Activated T-helper 17 cell treated with anti-CD3 and anti-CD28 coated beads, Interleukin-2, amount 50 U/mL, for 72 hours (primary cell): ENCODE data around the gene NFATC2IP. TPM values are rescaled to one million over a fixed set of nuclear protein-coding genes. Genes with fewer than 3 reads are reported as not detected.

Experiments used
- ATAC-seq: fragments of 150-1000 bp; cut with Tn5 transposase; replicated peaks from 2 replicates; pipeline ENCODE4 v1.10.0; 2021; ENCODE audit warnings: mild to moderate bottlenecking, moderate library complexity
- H3K27ac Mint-ChIP-seq: one replicate; pipeline ENCODE4 v1.8.0; 2022; ENCODE audit warnings: mixed read lengths
- H3K27me3 Mint-ChIP-seq: one replicate; pipeline ENCODE4 v1.8.0; 2022; ENCODE audit warnings: mixed read lengths
- H3K36me3 Mint-ChIP-seq: one replicate; pipeline ENCODE4 v1.8.0; 2022; ENCODE audit warnings: low read depth, mild to moderate bottlenecking, mixed read lengths
- H3K4me1 Mint-ChIP-seq: one replicate; pipeline ENCODE4 v1.8.0; 2022; ENCODE audit warnings: mixed read lengths
- H3K4me3 Mint-ChIP-seq: one replicate; pipeline ENCODE4 v1.8.0; 2022; ENCODE audit warnings: mild to moderate bottlenecking, mixed read lengths
- H3K9me3 Mint-ChIP-seq: one replicate; pipeline ENCODE4 v1.8.0; 2022; ENCODE audit warnings: mixed read lengths
- total RNA-seq, 2 donors: library from RNA; stranded (reverse); gene quantifications; one replicate each; pipeline ENCODE4 v1.2.3, GENCODE V29; 2022

NFATC2IP gene
- total RNA-seq = 100 to 1,000 TPM in 1 of 2 donors, 10 to 100 TPM in 1; 81.3 to 100 TPM

DNA sequence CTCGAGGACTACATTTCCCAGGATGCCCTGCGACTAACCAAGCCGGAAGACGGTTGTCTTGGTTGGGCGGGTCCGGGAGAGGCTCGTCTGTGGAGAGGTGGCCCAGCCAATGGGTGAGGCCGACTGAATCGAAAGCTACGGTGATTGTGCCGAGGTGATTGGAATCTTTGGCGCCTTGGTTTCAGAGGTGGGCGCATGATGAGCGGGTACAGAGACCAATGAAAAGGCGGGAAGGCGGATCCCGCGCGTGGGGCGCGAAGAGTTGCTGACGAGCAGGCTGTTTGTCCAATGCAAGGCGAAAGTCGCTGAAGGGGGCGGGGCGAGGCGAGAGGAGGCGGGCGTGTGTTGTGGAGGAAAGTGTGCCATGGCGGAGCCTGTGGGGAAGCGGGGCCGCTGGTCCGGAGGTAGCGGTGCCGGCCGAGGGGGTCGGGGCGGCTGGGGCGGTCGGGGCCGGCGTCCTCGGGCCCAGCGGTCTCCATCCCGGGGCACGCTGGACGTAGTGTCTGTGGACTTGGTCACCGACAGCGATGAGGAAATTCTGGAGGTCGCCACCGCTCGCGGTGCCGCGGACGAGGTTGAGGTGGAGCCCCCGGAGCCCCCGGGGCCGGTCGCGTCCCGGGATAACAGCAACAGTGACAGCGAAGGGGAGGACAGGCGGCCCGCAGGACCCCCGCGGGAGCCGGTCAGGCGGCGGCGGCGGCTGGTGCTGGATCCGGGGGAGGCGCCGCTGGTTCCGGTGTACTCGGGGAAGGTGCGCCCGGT is at the start of gene NFATC2IP:
Gene NFATC2IP (plus strand): TSS at position 290 of the 762 bp plus-strand sequence. CDS start 75 bp downstream, at position 365.
- H3K36me3 Mint-ChIP-seq = peaks cover 55% of the 10 kb centered on the region
- H3K4me1 Mint-ChIP-seq = peaks cover 17% of the 10 kb centered on the region
- H3K27me3 Mint-ChIP-seq = no peaks in the 10 kb centered on the region
- peak within 1 kb of the TSS; percentile 82 for H3K4me3 Mint-ChIP-seq
- H3K27ac Mint-ChIP-seq = peak within 1 kb of the TSS; percentile 88
- no peaks in the 10 kb centered on the region for H3K9me3 Mint-ChIP-seq
- ATAC-seq = peak; percentile 98

GRCh38 chr16:28901862-28902261 is 48.9 kb upstream of the NFATC2IP start:
- Mint-ChIP-seq H3K27ac (no peak overlapping the region), H3K27me3 (no peaks in the 10 kb centered on the region), H3K4me3 (no peak overlapping the region), H3K4me1 (no peaks in the 10 kb centered on the region), H3K9me3 (no peaks in the 10 kb centered on the region), H3K36me3 (no peaks in the 10 kb centered on the region)
- ATAC-seq = no peak

DNA sequence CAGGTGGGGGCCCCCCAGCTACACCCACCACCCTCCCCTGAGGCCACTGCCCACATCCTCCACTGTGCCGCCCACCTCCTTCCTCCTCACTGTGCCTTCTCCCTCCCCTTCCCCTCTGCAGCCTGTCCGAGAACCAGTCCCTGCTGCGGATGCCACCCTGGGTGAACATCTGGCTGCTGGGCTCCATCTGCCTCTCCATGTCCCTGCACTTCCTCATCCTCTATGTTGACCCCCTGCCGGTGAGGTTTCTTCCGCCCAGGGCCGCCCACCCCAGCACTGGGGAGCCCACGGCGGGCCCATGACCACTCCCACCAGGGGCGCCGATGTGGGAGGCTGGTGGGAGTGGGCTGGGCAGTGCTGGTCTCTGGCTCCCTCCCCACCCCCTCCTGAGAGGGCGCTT is 47.8 kb upstream of the NFATC2IP start:
- ATAC-seq = peak; percentile 27
- no peaks in the 10 kb centered on the region for H3K9me3 Mint-ChIP-seq
- H3K27ac Mint-ChIP-seq = no peak overlapping the region
- no peaks in the 10 kb centered on the region for H3K4me1 Mint-ChIP-seq
- H3K27me3 Mint-ChIP-seq = no peaks in the 10 kb centered on the region
- no peaks in the 10 kb centered on the region for H3K36me3 Mint-ChIP-seq
- no peak overlapping the region for H3K4me3 Mint-ChIP-seq

DNA sequence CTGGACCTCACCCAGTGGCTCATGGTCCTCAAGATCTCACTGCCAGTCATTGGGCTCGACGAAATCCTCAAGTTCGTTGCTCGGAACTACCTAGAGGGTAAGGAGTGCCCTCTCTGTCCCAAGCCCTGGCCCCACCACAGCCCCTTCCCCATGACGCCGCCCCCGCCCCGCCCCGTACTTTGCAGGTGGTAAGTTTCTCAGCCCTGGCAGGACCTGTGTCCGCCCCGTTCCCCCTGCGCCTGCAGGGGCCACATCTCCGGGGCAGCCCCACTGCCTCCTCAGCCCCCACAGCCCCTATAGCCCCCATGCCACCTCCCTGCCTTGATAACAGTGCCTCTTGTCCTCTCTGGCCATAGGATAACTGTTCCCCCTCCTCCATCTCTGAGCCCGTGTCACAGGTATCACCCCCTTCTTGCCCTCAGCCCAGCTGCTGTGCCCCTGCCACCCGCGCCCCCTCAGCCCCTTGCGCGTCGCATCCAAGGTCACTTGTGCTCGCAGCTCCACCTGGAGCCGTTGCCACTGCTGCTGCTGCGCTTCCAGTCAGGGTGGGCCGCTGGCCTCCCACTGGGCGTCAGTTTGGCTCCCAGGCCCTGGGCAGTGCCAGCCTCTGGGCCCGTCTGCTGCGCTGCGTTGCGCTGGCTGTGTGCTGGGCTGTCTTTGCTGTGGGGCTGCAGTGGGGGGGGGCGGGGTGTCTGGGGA is 47.2 kb upstream of the NFATC2IP start:
- H3K4me1 Mint-ChIP-seq = no peaks in the 10 kb centered on the region
- no peak for ATAC-seq
- H3K36me3 Mint-ChIP-seq = no peaks in the 10 kb centered on the region
- H3K4me3 Mint-ChIP-seq = no peak overlapping the region
- H3K27me3 Mint-ChIP-seq = no peaks in the 10 kb centered on the region
- H3K9me3 Mint-ChIP-seq = no peaks in the 10 kb centered on the region
- H3K27ac Mint-ChIP-seq = no peak overlapping the region

DNA sequence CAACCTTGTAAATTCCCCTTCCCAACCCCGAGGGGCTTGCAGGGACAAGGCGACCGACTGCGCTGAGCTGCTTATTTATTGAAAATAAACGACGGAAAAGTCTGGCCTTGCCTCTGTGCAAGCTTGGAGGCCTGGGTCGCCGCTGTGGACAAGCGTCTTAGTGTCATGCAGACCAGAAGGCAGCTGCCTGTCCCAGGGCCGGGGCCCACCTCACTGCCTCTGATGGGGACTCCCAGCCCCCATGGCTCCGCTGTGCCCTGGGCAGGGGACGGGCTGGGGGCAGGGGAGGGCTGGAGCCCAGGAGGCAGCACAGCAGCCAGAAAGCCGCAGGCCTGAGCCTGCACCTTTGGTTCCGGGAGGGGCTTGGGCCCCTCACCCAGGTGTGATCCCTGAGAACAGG is 46.4 kb upstream of the NFATC2IP start:
- no peaks in the 10 kb centered on the region for H3K27me3 Mint-ChIP-seq
- H3K27ac Mint-ChIP-seq = no peak overlapping the region
- H3K4me1 Mint-ChIP-seq = no peaks in the 10 kb centered on the region
- H3K4me3 Mint-ChIP-seq = no peak overlapping the region
- no peak for ATAC-seq
- no peaks in the 10 kb centered on the region for H3K9me3 Mint-ChIP-seq
- H3K36me3 Mint-ChIP-seq = no peaks in the 10 kb centered on the region

DNA sequence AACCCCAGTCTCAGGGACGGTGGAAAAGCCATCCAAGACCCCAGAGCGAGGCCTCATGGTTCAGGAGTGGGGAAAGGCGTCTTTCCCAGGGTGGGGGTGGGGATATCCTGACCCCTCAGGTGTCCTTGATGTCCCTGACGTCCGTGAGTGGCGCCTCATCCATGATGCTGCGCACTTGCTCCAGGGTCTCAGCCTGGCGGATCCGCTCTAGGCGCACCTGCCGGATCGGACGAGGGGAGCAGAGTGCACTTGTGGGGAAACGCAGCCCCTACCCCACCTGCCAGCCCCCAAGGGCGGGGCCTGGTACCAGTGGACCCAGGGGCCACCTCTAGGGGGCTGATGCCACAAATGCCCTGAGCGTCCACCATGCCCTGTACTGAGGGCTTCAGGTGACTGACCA is 45.9 kb upstream of the NFATC2IP start:
- Mint-ChIP-seq H3K27ac (no peak overlapping the region), H3K36me3 (peaks cover under 1% of the 10 kb centered on the region), H3K27me3 (no peaks in the 10 kb centered on the region), H3K9me3 (no peaks in the 10 kb centered on the region), H3K4me1 (no peaks in the 10 kb centered on the region), H3K4me3 (no peak overlapping the region)
- no peak for ATAC-seq

DNA sequence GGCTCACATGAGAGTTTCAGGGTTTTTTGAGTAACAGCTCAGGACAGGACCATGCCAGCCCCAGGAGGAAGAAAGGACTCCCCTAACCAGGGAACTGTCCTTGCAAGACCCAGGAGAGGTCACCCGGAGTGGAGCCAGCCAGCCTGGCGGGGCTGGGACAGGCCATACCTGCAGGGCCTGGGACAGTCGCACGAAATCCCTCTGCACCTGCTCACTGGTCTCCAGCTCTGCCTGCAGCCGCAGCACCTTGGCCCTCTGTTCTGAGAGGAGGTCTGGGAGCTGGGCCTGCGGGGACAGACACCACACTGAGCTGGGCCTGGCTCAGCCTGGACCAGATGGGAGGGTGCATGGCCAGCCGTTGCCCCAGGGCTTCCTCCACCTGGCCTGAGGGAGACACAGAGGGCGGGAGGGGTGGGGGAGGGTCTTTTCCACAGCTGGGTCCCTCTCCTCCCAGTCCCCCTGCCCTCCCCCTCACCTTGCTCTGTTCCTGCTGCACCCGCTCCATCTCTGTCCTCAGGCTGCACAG is 45.4 kb upstream of the NFATC2IP start:
- Mint-ChIP-seq H3K36me3 (peaks cover 5% of the 10 kb centered on the region), H3K4me1 (no peaks in the 10 kb centered on the region), H3K4me3 (no peak overlapping the region), H3K27ac (no peak overlapping the region), H3K27me3 (no peaks in the 10 kb centered on the region), H3K9me3 (no peaks in the 10 kb centered on the region)
- ATAC-seq = no peak

GRCh38 chr16:28905800-28906372 is 44.9 kb upstream of the NFATC2IP start:
- no peak for ATAC-seq
- Mint-ChIP-seq H3K4me3 (no peak overlapping the region), H3K36me3 (peaks cover 11% of the 10 kb centered on the region), H3K27me3 (no peaks in the 10 kb centered on the region), H3K4me1 (no peaks in the 10 kb centered on the region), H3K9me3 (no peaks in the 10 kb centered on the region), H3K27ac (no peak overlapping the region)

- Mint-ChIP-seq H3K27ac (no peak overlapping the region), H3K4me1 (no peaks in the 10 kb centered on the region), H3K27me3 (no peaks in the 10 kb centered on the region), H3K4me3 (no peak overlapping the region), H3K36me3 (peaks cover 47% of the 10 kb centered on the region), H3K9me3 (no peaks in the 10 kb centered on the region)
- peak; percentile 29 for ATAC-seq
Measured at GRCh38 chr16:28910086-28911031, 40.4 kb upstream of the NFATC2IP start.

DNA sequence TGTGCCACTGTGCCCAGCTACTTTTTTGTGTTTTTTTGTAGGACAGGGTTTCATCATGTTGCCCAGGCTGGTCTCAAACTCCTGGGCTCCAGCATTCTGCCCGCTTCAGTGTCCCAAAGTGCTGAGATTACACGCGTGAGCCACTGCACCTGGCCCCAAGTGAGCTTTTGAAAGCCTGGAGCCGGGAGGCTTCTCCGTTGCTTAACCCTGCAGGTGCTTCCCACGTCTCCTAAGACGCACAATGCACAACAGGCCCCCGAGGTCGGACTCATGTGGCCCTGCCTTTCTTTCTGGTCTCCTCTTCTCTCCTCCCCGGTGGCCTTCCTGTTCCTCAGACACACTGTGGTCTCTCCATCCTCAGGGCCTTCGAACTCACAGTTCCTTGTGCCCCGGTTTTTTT is 38.2 kb upstream of the NFATC2IP start:
- H3K4me3 Mint-ChIP-seq = no peak overlapping the region
- no peaks in the 10 kb centered on the region for H3K4me1 Mint-ChIP-seq
- ATAC-seq = no peak
- no peak overlapping the region for H3K27ac Mint-ChIP-seq
- H3K27me3 Mint-ChIP-seq = no peaks in the 10 kb centered on the region
- H3K36me3 Mint-ChIP-seq = peaks cover 65% of the 10 kb centered on the region
- H3K9me3 Mint-ChIP-seq = no peaks in the 10 kb centered on the region

GRCh38 chr16:28913946-28914724 is 36.6 kb upstream of the NFATC2IP start:
- Mint-ChIP-seq H3K27me3 (no peaks in the 10 kb centered on the region), H3K4me3 (no peak overlapping the region), H3K36me3 (peaks cover 74% of the 10 kb centered on the region), H3K4me1 (no peaks in the 10 kb centered on the region), H3K27ac (no peak overlapping the region), H3K9me3 (no peaks in the 10 kb centered on the region)
- no peak for ATAC-seq

DNA sequence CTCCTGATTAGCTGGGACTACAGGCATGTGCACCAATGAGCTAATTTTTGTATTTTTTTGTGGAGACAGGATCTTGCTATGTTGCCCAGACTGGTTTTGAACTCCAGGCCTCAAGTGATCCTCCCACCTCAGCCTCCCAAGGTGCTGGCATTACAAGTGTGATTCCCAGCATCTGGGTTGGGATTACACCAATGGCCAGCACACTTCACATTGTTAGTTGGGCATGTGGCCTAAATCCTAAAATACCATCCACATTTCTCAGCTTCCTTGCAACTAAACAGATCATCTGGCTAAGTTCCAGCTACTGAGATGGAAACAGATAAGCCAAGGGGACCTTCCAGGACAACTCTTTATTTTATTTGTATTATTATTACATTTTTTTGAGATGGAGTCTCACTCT is 35.6 kb upstream of the NFATC2IP start:
- Mint-ChIP-seq H3K36me3 (peaks cover 79% of the 10 kb centered on the region), H3K4me1 (no peaks in the 10 kb centered on the region), H3K4me3 (no peak overlapping the region), H3K27me3 (no peaks in the 10 kb centered on the region), H3K27ac (no peak overlapping the region), H3K9me3 (no peaks in the 10 kb centered on the region)
- ATAC-seq = no peak

- Mint-ChIP-seq H3K27ac (no peak overlapping the region), H3K4me1 (no peaks in the 10 kb centered on the region)
- no peak for ATAC-seq
Measured at GRCh38 chr16:28917095-28917494, 33.6 kb upstream of the NFATC2IP start.

More at GRCh38 chr16:28917095-28917494, 33.6 kb upstream of the NFATC2IP start:
- Mint-ChIP-seq H3K27me3 (no peaks in the 10 kb centered on the region), H3K9me3 (no peaks in the 10 kb centered on the region), H3K4me3 (no peak overlapping the region), H3K36me3 (peaks cover 74% of the 10 kb centered on the region)
